Stimulated activated CD8-positive, alpha-beta memory T cell treated with anti-CD3 and anti-CD28 coated beads, Interleukin-12 subunit alpha, Interleukin-12 subunit beta, amount 100 ng/mL, for 1 hour (primary cell): ENCODE measurements around the gene CTU2.

ENCODE experiments used
- DNase-seq: peaks from one replicate; pipeline ENCODE4 v3.0.0-alpha.2; 2020; ENCODE audit warnings: low read depth

Gene CTU2

DNA sequence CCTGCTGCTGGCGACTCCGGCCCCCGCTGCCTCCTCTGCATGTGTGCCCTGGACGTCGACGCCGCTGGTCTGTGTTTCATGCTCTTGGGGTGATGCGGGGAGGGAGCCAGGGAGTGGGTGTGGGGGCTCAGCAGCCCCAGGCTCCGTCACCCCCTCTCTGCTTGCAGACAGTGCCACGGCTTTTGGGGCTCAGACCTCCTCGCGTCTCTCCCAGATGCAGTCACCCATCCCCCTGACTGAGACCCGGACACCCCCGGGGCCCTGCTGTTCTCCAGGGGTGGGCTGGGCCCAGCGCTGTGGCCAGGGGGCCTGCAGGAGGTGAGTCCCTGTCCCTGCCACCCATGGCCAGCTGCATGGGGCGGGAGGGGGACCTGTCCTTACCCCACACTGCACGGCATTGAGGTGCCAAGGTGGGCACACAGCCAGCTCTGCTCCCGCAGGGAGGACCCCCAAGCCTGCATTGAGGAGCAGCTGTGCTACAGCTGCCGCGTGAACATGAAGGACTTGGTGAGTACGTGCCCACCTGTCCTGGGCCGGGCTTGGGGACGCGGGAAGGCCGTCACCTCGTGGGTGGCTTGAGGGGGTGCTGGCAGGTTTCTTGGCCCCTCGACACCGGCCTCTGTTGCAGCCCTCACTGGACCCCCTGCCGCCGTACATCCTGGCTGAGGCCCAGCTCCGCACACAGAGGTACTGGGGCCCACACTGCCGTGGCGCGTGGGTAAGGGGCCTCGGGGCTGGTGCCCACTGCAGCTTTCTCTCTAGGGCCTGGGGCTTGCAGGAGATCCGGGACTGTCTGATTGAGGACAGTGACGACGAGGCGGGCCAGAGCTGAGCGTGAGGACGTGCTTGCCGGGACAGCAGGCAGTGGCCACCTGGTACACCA, 8.4 kb downstream of the CTU2 start:
- DNase-seq: no peak

GRCh38 chr16:88715312-88716190, 9.2 kb downstream of the CTU2 start:
- DNase-seq: no peak

GRCh38 chr16:88716201-88716600, 9.9 kb downstream of the CTU2 start:
- DNase-seq: no peak

DNA sequence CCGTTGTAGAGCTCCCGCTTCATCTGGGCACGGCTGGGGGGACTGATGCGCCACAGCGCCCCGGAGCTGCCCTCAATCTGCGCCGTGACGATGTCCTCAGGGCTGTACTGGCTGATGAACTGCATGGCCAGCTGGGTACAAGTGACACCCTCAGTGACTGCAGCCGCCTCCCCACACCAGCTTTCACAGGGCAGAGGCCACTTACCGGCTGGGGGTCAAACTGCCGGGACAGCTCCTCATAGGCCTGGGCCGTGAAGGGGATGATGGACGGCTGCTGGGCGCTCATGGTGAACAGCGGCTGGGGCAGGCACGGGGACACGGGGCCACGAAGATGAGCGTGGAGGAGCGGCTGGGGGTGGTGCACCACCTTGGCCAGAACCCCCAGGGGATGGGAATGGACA, 10.3 kb downstream of the CTU2 start:
- DNase-seq: no peak

DNA sequence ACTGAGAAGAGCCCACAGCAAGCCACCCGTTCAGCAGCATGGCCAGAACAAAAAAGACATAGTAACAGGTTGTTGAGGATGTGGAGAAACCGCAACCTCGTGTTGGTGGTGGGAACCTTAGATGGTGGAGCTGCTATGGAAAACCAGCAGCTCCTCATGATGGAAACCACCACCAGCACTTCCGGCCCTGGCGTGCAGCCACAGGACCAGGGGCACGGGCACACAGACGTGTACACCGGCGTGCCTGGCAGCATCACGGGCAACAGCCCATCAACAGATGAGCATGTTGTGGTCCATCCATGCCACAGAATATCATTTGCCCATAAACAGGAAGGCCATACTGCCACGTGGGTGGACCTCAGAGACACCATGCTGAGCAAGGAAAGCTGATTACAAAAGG, 11.9 kb downstream of the CTU2 start:
- DNase-seq: no peak

DNA sequence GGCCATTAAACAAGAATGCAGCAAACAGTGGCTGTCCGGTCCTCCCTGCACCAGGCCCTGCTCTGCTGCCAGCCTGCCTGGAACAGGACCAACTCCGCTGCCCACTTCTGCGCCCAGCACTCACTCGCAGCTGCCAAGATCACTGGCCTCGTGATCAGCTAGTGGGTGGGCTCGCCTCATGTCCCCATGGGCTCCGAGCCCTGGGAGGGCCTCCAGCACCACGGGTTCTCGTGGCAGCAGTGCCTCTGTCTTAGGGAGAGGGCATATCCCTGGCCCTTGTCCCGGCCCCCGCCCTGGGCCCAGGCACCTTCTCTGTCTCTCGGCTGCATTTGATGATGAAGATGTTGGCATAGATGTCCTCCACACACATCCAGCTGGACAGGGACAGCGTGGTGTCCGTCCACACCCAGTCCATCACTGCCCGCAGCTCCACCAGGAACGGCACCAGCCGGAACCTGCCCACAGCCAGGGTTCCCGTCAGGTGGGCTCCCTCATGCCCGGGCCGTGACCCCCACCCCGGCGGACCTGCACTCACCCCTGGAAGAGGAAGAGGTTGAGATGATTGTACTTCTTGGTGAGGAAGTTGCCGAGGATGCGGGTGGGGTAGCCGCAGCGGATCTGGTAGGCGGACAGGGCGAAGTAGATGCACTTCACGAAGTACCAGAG, 13.1 kb downstream of the CTU2 start:
- DNase-seq: no peak

DNA sequence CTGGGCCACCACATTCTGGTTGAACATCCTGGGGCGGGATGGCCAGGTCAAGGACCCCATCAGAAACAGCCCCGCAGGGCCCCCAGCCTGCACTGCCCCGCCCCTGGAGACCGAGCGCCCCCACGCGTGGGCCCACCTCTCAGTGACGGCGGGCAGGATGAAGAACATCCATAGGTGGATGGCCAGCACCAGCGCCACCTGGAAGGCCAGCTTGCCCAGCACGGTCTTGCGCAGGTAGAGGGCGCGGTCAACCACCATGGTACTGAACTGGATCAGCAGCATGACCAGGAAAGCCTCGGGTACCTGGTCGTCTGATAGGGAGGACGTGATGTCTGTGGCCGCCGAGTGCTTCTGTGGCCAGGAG, 13.6 kb downstream of the CTU2 start:
- no peak for DNase-seq

DNA sequence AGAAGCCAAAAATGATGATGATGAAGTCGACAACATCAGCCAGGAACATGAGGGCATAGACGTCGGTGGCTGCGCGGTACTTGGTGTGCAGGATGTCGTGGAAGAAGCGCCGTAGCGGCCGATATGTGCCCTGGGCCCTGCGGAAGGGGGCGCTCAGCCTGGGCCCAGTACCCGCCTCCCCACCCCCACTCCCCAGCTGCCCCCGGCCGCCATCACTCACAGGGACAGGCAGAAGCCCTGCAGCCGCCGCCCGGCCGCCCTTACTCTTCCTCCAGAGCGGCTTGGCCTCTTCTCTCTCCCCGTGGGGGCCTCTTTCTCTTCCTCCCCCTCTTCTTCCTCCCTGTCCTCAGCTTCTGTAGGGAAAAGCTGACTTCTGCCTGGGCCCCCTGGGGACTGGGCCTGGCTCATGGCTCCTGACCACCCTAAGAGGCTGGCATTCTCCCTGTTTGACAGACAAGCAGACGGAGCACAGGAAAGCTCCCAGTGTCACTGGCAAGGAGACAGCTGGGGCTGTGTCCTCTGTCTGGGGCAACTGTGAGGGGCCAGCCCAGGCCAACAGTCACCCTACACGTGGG, 14.2 kb downstream of the CTU2 start:
- no peak for DNase-seq

DNA sequence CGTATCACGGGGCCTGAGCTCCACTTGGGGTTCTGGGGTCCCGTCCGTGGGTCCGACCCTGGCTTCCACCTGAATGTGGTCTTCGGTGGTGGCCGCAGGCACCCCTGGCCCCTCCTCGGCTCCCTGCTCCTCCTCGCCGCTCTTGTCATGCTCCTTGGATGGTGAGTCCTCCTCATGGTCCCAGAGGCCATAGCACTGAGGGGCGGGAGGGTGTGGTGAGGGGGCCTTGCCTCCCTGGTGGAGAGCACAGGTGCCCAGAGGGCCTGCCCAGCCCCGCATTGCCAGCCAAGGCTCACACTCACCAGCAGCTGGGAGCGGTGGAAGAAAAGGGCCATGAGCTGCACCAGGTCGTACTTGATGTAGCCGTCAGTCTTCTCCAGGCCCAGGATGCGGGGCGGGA, 14.9 kb downstream of the CTU2 start:
- DNase-seq: no peak

DNA sequence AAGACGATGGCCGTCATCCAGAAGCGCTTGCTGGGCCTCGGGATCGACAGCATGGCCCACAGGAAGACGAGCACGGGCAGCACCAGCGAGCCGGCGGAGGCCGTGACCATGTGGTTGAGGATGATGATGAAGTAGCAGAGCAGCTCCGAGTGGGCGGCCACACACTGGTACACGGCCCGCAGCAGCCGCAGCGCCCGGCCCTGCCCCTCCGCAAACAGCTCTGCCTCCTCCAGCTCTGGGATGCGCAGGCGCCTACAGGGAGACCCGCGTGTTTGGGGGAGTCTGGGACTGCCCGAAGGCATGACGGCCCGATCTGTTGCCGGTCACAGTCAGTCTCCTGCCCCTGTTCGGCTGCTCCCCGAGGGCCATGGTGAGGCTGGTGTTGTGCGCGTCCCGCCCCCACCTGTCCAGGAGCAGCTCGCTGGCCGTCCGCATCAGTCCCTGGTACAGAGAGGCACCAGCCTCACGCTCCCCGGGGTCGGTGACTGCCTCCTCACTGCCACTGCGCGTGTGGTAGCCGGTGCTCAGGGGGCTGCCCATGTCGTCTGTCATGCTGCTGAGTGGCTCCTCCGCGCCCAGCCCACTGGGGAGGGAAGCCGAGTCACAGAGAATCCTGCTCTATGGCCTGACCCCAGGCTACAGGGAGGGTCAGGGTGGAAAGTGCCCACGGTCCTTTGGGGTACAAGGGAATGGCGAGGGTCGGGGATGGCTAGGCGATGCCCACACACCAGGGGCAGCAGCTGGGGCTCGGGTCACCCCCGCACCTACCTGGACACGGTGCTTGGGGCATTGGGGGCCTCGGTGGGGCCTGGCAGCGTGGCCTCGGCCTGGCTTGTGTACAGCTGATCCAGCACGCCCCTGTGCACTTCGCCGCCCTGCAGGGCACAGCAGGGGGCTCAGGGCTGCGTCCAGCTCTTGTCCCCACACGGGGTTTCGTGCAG, 15.8 kb downstream of the CTU2 start:
- no peak for DNase-seq

- no peak for DNase-seq
These were observed 16.6 kb downstream of the CTU2 start for GRCh38 chr16:88722784-88723506.

DNA sequence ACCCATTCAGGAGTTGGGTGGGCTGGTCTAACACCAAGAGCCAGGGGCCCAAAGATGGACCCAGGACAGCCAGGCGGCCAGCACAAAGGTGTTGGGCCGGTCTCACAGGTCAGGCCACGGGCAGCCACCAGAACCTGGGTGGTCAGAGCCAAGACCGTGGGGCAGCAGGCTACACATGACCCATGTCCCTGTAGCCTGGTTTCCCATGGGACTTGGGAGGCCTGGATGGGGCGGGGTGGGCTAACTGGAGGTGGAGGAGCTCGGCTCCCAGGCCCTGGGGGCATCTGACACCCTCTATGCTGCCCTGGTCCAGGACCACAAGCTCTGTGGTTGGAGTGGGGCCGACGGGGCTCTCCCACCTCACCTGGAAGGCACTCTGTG, 17.2 kb downstream of the CTU2 start:
- DNase-seq: no peak

- DNase-seq: no peak
These were observed 17.6 kb downstream of the CTU2 start for GRCh38 chr16:88723911-88724310.

DNA sequence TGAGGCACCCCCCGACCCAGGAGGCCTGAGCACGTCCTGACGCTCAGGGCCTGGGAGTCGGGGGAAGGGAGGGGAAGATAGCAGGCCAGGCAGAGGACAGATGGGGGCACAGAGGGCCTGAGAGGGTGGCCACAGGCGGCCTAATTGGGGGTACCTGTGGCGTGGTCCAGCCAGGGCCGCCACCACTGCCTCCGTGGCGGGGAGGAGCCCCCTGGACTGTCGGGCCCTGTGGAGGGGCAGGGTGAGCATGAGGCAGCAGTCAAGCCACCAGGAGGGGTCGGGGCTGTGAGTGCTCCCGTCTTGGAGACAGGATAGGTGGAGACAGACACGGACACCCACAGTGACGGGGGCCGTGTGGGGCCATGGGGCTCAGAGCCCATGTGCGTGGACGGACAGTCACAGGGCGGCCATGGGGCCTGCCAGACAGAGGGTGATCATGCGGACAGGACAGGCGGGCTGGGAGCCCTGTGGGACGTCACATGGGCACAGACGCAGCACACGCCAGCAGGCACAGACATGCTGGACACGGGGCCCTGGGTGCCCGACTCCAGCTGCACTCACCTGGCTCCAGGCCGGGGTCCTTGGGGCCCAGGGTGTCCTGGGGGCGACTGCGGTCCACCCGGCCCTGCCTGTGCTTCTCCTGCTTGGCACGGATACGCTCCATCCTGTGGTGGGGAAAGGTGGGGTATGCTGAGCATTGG, 18.7 kb downstream of the CTU2 start:
- DNase-seq: no peak

DNA sequence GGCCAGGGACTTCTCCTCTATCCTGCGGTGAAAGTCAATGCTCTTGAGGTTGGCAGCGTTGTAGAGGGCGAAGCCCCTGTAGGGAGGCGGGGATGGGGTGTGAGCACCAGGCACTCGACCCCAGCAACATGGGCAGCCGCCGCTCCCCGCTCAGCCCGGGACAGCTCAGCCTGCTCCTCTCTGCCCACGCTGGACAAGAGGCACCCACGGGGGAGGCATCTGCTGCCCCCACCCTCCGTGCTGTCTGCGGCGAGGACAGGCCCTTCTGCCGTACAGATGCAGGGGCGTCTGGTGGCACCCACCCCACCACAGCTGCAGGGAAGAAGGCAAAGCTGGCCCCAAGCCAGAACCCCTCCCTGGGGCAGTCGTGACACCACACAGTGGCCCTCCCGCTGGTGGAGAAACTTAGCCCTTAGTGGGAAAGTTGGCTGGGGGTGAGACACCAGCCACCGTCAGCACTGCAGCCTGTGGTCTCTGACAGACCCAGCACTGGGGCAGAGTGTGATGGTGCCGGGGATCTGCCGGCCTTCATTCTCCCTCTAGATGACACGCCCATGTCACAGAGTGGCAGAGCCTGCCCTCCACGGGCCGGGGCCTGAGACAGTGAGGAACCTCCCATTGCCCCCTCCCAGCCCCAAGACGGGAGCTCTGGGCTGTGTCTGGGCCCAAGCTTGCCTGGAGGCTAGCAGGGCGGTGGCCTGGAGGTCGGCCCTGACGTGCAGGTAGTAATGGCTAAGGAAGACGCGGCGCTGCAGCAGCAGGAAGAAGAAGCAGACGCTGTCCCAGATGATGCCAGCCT, 19.5 kb downstream of the CTU2 start:
- DNase-seq: no peak

DNA sequence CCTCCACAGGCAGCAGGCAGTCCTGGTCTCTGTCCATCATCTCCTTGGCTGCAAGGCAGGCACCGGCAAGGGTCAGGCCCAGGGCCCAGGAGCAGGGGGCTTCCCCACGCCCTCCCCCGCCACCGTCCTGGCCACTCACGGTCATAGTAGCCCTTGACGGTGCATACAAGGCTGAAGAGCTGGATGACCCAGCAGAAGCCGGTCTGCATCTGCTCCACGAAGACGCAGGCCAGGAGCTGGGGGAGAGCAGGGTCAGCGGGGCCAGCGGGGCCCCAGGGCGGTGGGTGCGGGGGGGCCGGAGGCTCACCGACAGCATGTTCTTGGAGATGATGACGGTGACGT, 20.1 kb downstream of the CTU2 start:
- DNase-seq: no peak

GRCh38 chr16:88726981-88727380, 20.7 kb downstream of the CTU2 start:
- no peak for DNase-seq

DNA sequence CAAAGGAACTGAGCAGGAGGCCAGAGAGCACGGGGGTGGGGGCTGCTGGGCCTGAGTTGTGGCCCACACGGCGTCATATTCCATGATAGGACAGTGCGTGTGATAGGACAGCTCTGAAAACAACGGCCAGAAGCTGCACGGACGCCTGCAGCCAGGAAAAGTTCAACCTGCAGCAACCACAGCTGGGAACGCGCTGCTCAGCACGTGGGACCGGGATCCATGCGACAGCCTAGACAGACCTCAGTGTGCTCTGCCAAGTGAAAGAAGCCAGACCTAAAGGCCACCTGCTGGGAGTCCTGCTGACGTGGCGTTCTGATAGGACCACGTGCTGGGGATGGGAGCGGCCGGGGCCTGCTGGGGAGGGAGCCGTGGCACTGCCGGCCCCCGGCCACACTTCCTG, 21.6 kb downstream of the CTU2 start:
- DNase-seq: no peak
